CD14-positive monocyte (primary cell): ENCODE measurements around the gene PABPC1L. TPM values are rescaled to one million over a fixed set of nuclear protein-coding genes. Genes with fewer than 3 reads are reported as not detected.

Experiments
- DNase-seq, 3 donors: peaks; one replicate each; pipeline ENCODE4 v3.0.0-alpha.2; 2011 to 2022
- H2AFZ ChIP-seq: 2 replicates; pipeline ENCODE4 v1.6.0; 2012; ENCODE audit warnings: mild to moderate bottlenecking, low read depth, low read length, inconsistent platforms; ENCODE audit not compliant: insufficient read depth, poor library complexity, severe bottlenecking
- H3K27ac ChIP-seq, 2 donors: 1 replicate in 1 of 2; 2 replicates in 1 of 2; pipeline ENCODE4 v1.5.1; 2012 to 2013; ENCODE audit warnings: low read length in 2 of 2, control low read depth in 1 of 2, inconsistent platforms in 1 of 2, low read depth in 1 of 2, mild to moderate bottlenecking in 1 of 2
- H3K27me3 ChIP-seq, 2 donors: one replicate each; pipeline versions ENCODE4 v1.6.0 to v1.6.1; 2011 to 2013; ENCODE audit warnings: low read length in 2 of 2; ENCODE audit not compliant: control insufficient read depth in 2 of 2, insufficient read depth in 2 of 2
- H3K36me3 ChIP-seq, 2 donors: replicated peaks in 1 of 2; 1 replicate in 1 of 2; 2 replicates in 1 of 2; pipeline versions ENCODE4 v1.5.1 to v1.6.1; 2012 to 2013; ENCODE audit warnings: low read length in 2 of 2, control low read depth in 1 of 2, inconsistent platforms in 1 of 2, mild to moderate bottlenecking in 1 of 2; ENCODE audit not compliant: insufficient read depth in 2 of 2, control insufficient read depth in 1 of 2
- H3K4me1 ChIP-seq, 2 donors: 1 replicate in 1 of 2; 2 replicates in 1 of 2; pipeline versions ENCODE4 v1.5.1 to v1.6.1; 2012 to 2013; ENCODE audit warnings: low read length in 2 of 2, control low read depth in 1 of 2, inconsistent platforms in 1 of 2, mild to moderate bottlenecking in 1 of 2, moderate library complexity in 1 of 2; ENCODE audit not compliant: insufficient read depth in 2 of 2, control insufficient read depth in 1 of 2
- H3K4me2 ChIP-seq: replicated peaks from 2 replicates; pipeline ENCODE3; 2012; ENCODE audit warnings: low read length, moderate library complexity, mild to moderate bottlenecking; ENCODE audit not compliant: poor library complexity, severe bottlenecking; ENCODE audit errors: extremely low read depth
- H3K4me3 ChIP-seq, 3 experiments: fragments of 200-600 bp in 1 of 3; sonication (generic) in 1 of 3; replicated peaks in 1 of 3; 1 replicate in 2 of 3; 2 replicates in 1 of 3; pipeline ENCODE4 v1.5.1; 2011 to 2013; ENCODE audit warnings: low read length in 3 of 3, mild to moderate bottlenecking in 3 of 3, control low read depth in 2 of 3, low read depth in 2 of 3, inconsistent platforms in 1 of 3, moderate library complexity in 1 of 3
- H3K79me2 ChIP-seq: 2 replicates; pipeline ENCODE4 v1.6.0; 2012; ENCODE audit warnings: mild to moderate bottlenecking, control low read depth, inconsistent platforms, low read length, moderate library complexity; ENCODE audit not compliant: insufficient read depth
- H3K9ac ChIP-seq: 2 replicates; pipeline ENCODE4 v1.6.0; 2017; ENCODE audit warnings: low read length, mild to moderate bottlenecking; ENCODE audit not compliant: insufficient read depth, poor library complexity, severe bottlenecking
- H3K9me3 ChIP-seq, 2 donors: replicated peaks in 1 of 2; 1 replicate in 1 of 2; 2 replicates in 1 of 2; pipeline versions ENCODE4 v1.5.1 to v1.6.1; 2012 to 2013; ENCODE audit warnings: low read length in 2 of 2, control low read depth in 1 of 2; ENCODE audit not compliant: control insufficient read depth in 1 of 2, insufficient read depth in 1 of 2
- H4K20me1 ChIP-seq: 2 replicates; pipeline ENCODE4 v1.6.0; 2012; ENCODE audit warnings: mild to moderate bottlenecking, low read length, control low read depth, moderate library complexity; ENCODE audit not compliant: insufficient read depth
- H3K27ac Mint-ChIP-seq, 7 donors: one replicate each; pipeline ENCODE4 v1.8.0; 2020; ENCODE audit warnings: mild to moderate bottlenecking in 7 of 7, mixed read lengths in 7 of 7, moderate library complexity in 6 of 7, inconsistent platforms in 2 of 7
- H3K27me3 Mint-ChIP-seq, 3 donors: one replicate each; pipeline ENCODE4 v1.8.0; 2021 to 2022; ENCODE audit warnings: low read depth in 3 of 3, mild to moderate bottlenecking in 3 of 3, mixed read lengths in 3 of 3, moderate library complexity in 3 of 3, inconsistent platforms in 1 of 3
- H3K36me3 Mint-ChIP-seq, 2 donors: one replicate each; pipeline ENCODE4 v1.8.0; 2020; ENCODE audit warnings: mixed read lengths in 2 of 2, inconsistent platforms in 1 of 2, mild to moderate bottlenecking in 1 of 2
- H3K4me1 Mint-ChIP-seq: one replicate; pipeline ENCODE4 v1.8.0; 2020; ENCODE audit warnings: mild to moderate bottlenecking, mixed read lengths
- H3K4me3 Mint-ChIP-seq, 2 donors: one replicate each; pipeline ENCODE4 v1.8.0; 2020; ENCODE audit warnings: mild to moderate bottlenecking in 2 of 2, mixed read lengths in 2 of 2, moderate library complexity in 1 of 2
- H3K9me3 Mint-ChIP-seq, 7 donors: one replicate each; pipeline ENCODE4 v1.8.0; 2020 to 2022; ENCODE audit warnings: mixed read lengths in 7 of 7, mild to moderate bottlenecking in 6 of 7, moderate library complexity in 6 of 7, inconsistent platforms in 2 of 7
- CTCF ChIP-seq: fragments of 200-600 bp; IDR thresholded peaks from one replicate; pipeline ENCODE4 v1.8.0; 2022; ENCODE audit warnings: antibody characterized with exemption, mild to moderate bottlenecking
- WGBS: methylation state at CpG from one replicate; pipeline ENCODE4 v1.1.5; 2013; ENCODE audit warnings: missing lambda C conversion rate; ENCODE audit not compliant: insufficient coverage; 5-methylcytosine and 5-hydroxymethylcytosine counted together
- intact Hi-C, 2 donors: fragments of 100-400 bp; cut with micrococcal nuclease; formaldehyde crosslinking; loops; one replicate each; pipeline versions ENCODE4 v1.15.0 to v1.15.1; 2023
- polyA minus RNA-seq: library from RNA; depleted of rRNA, polyadenylated mRNA; stranded (reverse); fragments of >200 nt; gene quantifications from 2 replicates; pipeline ENCODE4 v1.2.3, GENCODE V29; 2012
- polyA plus RNA-seq, 3 donors: library from polyadenylated mRNA; depleted of rRNA in 1 of 3; unstranded in 2 of 3; stranded (reverse) in 1 of 3; fragments of 300-500 nt in 2 of 3; fragments of >200 nt in 1 of 3; fragmentation: Illumina TruSeq in 2 of 3; gene quantifications; 1 replicate in 2 of 3; 2 replicates in 1 of 3; pipeline ENCODE4 v1.2.3, GENCODE V29; 2012 to 2021
- total RNA-seq, 12 experiments: library from RNA in 1 of 12; stranded (reverse) in 1 of 12; fragments of 120-200 nt in 1 of 12; gene quantifications; one replicate each; pipeline ENCODE4 v1.2.4 and lab custom pipeline; 2013 to 2026; ENCODE audit warnings: mixed read lengths in 6 of 12, inconsistent platforms in 1 of 12

Gene PABPC1L
- 6.6 TPM for total RNA-seq (2013)
- 10 to 100 TPM in 1 of 3 donors, under 1 TPM in 1, not detected in 1; 0.21 to 69.1 TPM for polyA plus RNA-seq
- 6.5 and 8.3 TPM in 2 replicates for polyA minus RNA-seq
- total RNA-seq (lab: John Stamatoyannopoulos, UW): 2.4 to 14.6 (median 6.2) reads per million in 11 experiments

GRCh38 chr20:44909872-44910689 is at the start of gene PABPC1L:
TSS of gene PABPC1L (plus strand) at chr20:44910060. CDS start at chr20:44910144, 84 bp downstream.
- peaks cover 45 to 49% of the 10 kb centered on the region in 2 donors for H3K36me3 Mint-ChIP-seq
- peak within 1 kb of the TSS in 1 of 2 donors; percentile 59 for H3K27ac ChIP-seq
- peak within 1 kb of the TSS; percentile 89 to 93 for H3K4me3 Mint-ChIP-seq
- peaks cover 5% of the 10 kb centered on the region for H3K79me2 ChIP-seq
- H3K27ac Mint-ChIP-seq: peak within 1 kb of the TSS; percentile 46 to 81 (median 63)
- peaks cover 19 to 24% of the 10 kb centered on the region in 2 donors for H3K4me1 ChIP-seq
- intact Hi-C loops: no loop called here
- H3K27me3 ChIP-seq: no peaks in the 10 kb centered on the region
- DNase-seq: peak; percentile 36 to 53 (median 49)
- no peaks in the 10 kb centered on the region for H3K27me3 Mint-ChIP-seq
- TF ChIP-seq CTCF: no peak
- H3K9ac ChIP-seq: peak within 1 kb of the TSS; percentile 54
- H4K20me1 ChIP-seq: peaks cover 49% of the 10 kb centered on the region
- H2AFZ ChIP-seq: peak within 1 kb of the TSS; percentile 63
- peak within 1 kb of the TSS; percentile 36 to 79 (median 41) for H3K4me3 ChIP-seq
- H3K4me1 Mint-ChIP-seq: peaks cover 30% of the 10 kb centered on the region
- H3K9me3 Mint-ChIP-seq: no peaks in the 10 kb centered on the region
- H3K9me3 ChIP-seq: no peaks in the 10 kb centered on the region
- peak within 1 kb of the TSS; percentile 84 for H3K4me2 ChIP-seq
- WGBS: 3% methylated on average over 60 of the region's 61 CpGs
- peaks cover 30 to 38% of the 10 kb centered on the region in 2 donors for H3K36me3 ChIP-seq

GRCh38 chr20:44861531-44862006 is 48.3 kb upstream of the PABPC1L start:
- no peak overlapping the region for H3K4me3 ChIP-seq
- WGBS: 81% methylated on average over 4 of the region's 5 CpGs
- H3K27ac Mint-ChIP-seq: no peak overlapping the region
- H2AFZ ChIP-seq: no peak overlapping the region
- H3K27me3 Mint-ChIP-seq: peaks cover 3 to 13% (median 3%) of the 10 kb centered on the region in 3 donors
- peaks cover 6 to 8% of the 10 kb centered on the region in 2 donors for H3K9me3 ChIP-seq
- no peak for DNase-seq
- H3K9me3 Mint-ChIP-seq: peaks cover 7 to 12% (median 8%) of the 10 kb centered on the region in 7 donors
- no peaks in the 10 kb centered on the region for H3K36me3 Mint-ChIP-seq
- H3K27ac ChIP-seq: no peak overlapping the region
- H3K4me1 ChIP-seq: peaks cover 0 to 4% of the 10 kb centered on the region in 2 donors
- no peak overlapping the region for H3K9ac ChIP-seq
- H4K20me1 ChIP-seq: no peaks in the 10 kb centered on the region
- no peak overlapping the region for H3K4me2 ChIP-seq
- H3K4me3 Mint-ChIP-seq: no peak overlapping the region
- intact Hi-C loops: loop anchor here in 1 of 2 donors (10.0 kb wide), 2 partner anchors 477 to 647 kb away; partner anchors contain the start of gene OSER1
- no peaks in the 10 kb centered on the region for H3K27me3 ChIP-seq
- no peaks in the 10 kb centered on the region for H3K79me2 ChIP-seq
- peaks cover 4% of the 10 kb centered on the region for H3K4me1 Mint-ChIP-seq
- TF ChIP-seq CTCF: no peak
- H3K36me3 ChIP-seq: no peaks in the 10 kb centered on the region
